Epithelial cell of esophagus (primary cell): ENCODE data around the gene NOD1.

Source experiments
- DNase-seq: peaks from one replicate; pipeline ENCODE4 v3.0.0; 2010; ENCODE audit warnings: low read depth
- H3K4me3 ChIP-seq: 2 replicates; pipeline ENCODE4 v1.5.1; 2011; ENCODE audit warnings: mild to moderate bottlenecking, low read length, control low read depth
- CTCF ChIP-seq: IDR thresholded peaks from 2 replicates; pipeline ENCODE4 v1.5.1; 2011; ENCODE audit warnings: low read depth, mild to moderate bottlenecking, low read length, control low read depth, inconsistent platforms; ENCODE audit not compliant: insufficient read depth; ENCODE audit errors: missing control alignments

NOD1 gene

GRCh38 chr7:30412782-30413504, 65.6 kb downstream of the NOD1 start:
- no peak overlapping the region for H3K4me3 ChIP-seq
- TF ChIP-seq CTCF = peak; percentile 64
- DNase-seq = peak; percentile 75

GRCh38 chr7:30411897-30412296, 66.7 kb downstream of the NOD1 start:
- peak; percentile 26 for DNase-seq
- H3K4me3 ChIP-seq = no peak overlapping the region
- no peak for TF ChIP-seq CTCF

GRCh38 chr7:30411173-30411572, 67.4 kb downstream of the NOD1 start:
- no peak overlapping the region for H3K4me3 ChIP-seq
- TF ChIP-seq CTCF = no peak
- DNase-seq = no peak

GRCh38 chr7:30406664-30407425, 71.7 kb downstream of the NOD1 start:
- TF ChIP-seq CTCF = no peak
- no peak overlapping the region for H3K4me3 ChIP-seq
- peak; percentile 100 for DNase-seq

- DNase-seq = no peak
- no peak overlapping the region for H3K4me3 ChIP-seq
- no peak for TF ChIP-seq CTCF
Observed at GRCh38 chr7:30405179-30405578, 73.4 kb downstream of the NOD1 start.

GRCh38 chr7:30403477-30403876, 75.1 kb downstream of the NOD1 start:
- H3K4me3 ChIP-seq = no peak overlapping the region
- TF ChIP-seq CTCF = no peak
- peak; percentile 98 for DNase-seq
